Liver (tissue), 9 donors: ENCODE data around the gene LSAMP. TPM values are rescaled to one million over a fixed set of nuclear protein-coding genes. Genes with fewer than 3 reads are reported as not detected.

Experiments used
- DNase-seq: peaks from one replicate; pipeline ENCODE4 v3.0.0-alpha.2; 2017; ENCODE audit warnings: low spot score
- H3K27ac ChIP-seq, 2 donors: one replicate each; pipeline ENCODE4 v1.7.0; 2013; ENCODE audit warnings: inconsistent platforms in 2 of 2, low read length in 2 of 2, control low read depth in 1 of 2, low read depth in 1 of 2, mild to moderate bottlenecking in 1 of 2
- H3K27me3 ChIP-seq, 4 donors: one replicate each; pipeline versions ENCODE4 v1.6.1 to v1.7.0; 2013; ENCODE audit warnings: low read length in 3 of 4, inconsistent platforms in 1 of 4, mild to moderate bottlenecking in 1 of 4, moderate library complexity in 1 of 4; ENCODE audit not compliant: control insufficient read depth in 4 of 4, insufficient read depth in 4 of 4
- H3K36me3 ChIP-seq, 4 donors: one replicate each; pipeline versions ENCODE4 v1.6.1 to v1.7.0; 2013; ENCODE audit warnings: low read length in 3 of 4, mild to moderate bottlenecking in 3 of 4, low read depth in 1 of 4, moderate library complexity in 1 of 4; ENCODE audit not compliant: control insufficient read depth in 4 of 4, insufficient read depth in 3 of 4
- H3K4me1 ChIP-seq, 4 donors: one replicate each; pipeline versions ENCODE4 v1.6.1 to v1.7.0; 2013; ENCODE audit warnings: low read length in 3 of 4, mild to moderate bottlenecking in 3 of 4, moderate library complexity in 1 of 4; ENCODE audit not compliant: control insufficient read depth in 4 of 4, insufficient read depth in 4 of 4
- H3K4me3 ChIP-seq, 3 donors: one replicate each; pipeline versions ENCODE4 v1.6.1 to v1.7.0; 2013; ENCODE audit warnings: low read length in 3 of 3, control low read depth in 1 of 3, low read depth in 1 of 3, mild to moderate bottlenecking in 1 of 3
- H3K9ac ChIP-seq, 2 donors: one replicate each; pipeline ENCODE4 v1.7.0; 2013; ENCODE audit warnings: low read length in 2 of 2, mild to moderate bottlenecking in 2 of 2, moderate library complexity in 2 of 2, control low read depth in 1 of 2, low read depth in 1 of 2
- H3K9me3 ChIP-seq, 4 donors: one replicate each; pipeline versions ENCODE4 v1.6.1 to v1.7.0; 2013; ENCODE audit warnings: low read length in 3 of 4; ENCODE audit not compliant: control insufficient read depth in 4 of 4
- EGR1 ChIP-seq, 2 donors: IDR thresholded peaks; 2 replicates each; pipeline ENCODE4 v1.6.1; 2016 to 2018; ENCODE audit warnings: antibody characterized with exemption in 2 of 2, low read depth in 2 of 2
- FOXA2 ChIP-seq: IDR thresholded peaks from 2 replicates; pipeline ENCODE4 v1.6.1; 2016; ENCODE audit warnings: antibody characterized with exemption
- GABPA ChIP-seq, 2 donors: IDR thresholded peaks in 1 of 2; conservative IDR thresholded peaks in 1 of 2; 2 replicates each; pipeline ENCODE4 v1.6.1; 2016; ENCODE audit warnings: antibody characterized with exemption in 2 of 2, mild to moderate bottlenecking in 1 of 2, moderate library complexity in 1 of 2
- HNF4A ChIP-seq, 2 donors: conservative IDR thresholded peaks; 2 replicates each; pipeline ENCODE4 v1.6.1; 2016; ENCODE audit warnings: antibody characterized with exemption in 2 of 2, mild to moderate bottlenecking in 2 of 2
- HNF4G ChIP-seq: IDR thresholded peaks from 2 replicates; pipeline ENCODE4 v1.6.1; 2016; ENCODE audit warnings: antibody characterized with exemption
- JUND ChIP-seq, 2 donors: IDR thresholded peaks; 2 replicates each; pipeline ENCODE4 v1.6.1; 2016; ENCODE audit warnings: antibody characterized with exemption in 2 of 2
- NR2F2 ChIP-seq: IDR thresholded peaks from 2 replicates; pipeline ENCODE4 v1.6.1; 2016; ENCODE audit warnings: antibody characterized with exemption
- RAD21 ChIP-seq, 2 donors: IDR thresholded peaks; 2 replicates each; pipeline ENCODE4 v1.6.1; 2016; ENCODE audit warnings: antibody characterized with exemption in 2 of 2, mild to moderate bottlenecking in 2 of 2
- RXRA ChIP-seq, 2 donors: IDR thresholded peaks; 2 replicates each; pipeline ENCODE4 v1.6.1; 2017 to 2018; ENCODE audit warnings: antibody characterized with exemption in 2 of 2, mild to moderate bottlenecking in 1 of 2
- YY1 ChIP-seq: IDR thresholded peaks from 2 replicates; pipeline ENCODE4 v1.6.1; 2016; ENCODE audit warnings: antibody characterized with exemption, mild to moderate bottlenecking
- WGBS: extraction: QIAGEN DNeasy Blood & Tissue Kit; methylation state at CpG from one replicate; pipeline ENCODE4 v1.1.7; 2013; 5-methylcytosine and 5-hydroxymethylcytosine counted together
- polyA plus RNA-seq, 2 donors: library from polyadenylated mRNA; stranded (reverse) in 1 of 2; unstranded in 1 of 2; fragments of 200-250 nt in 1 of 2; fragments of >200 nt in 1 of 2; fragmentation: Nextera tagmentation in 1 of 2; extraction: Ambion mirVana in 1 of 2; gene quantifications; one replicate each; pipeline versions ENCODE4 v1.2.1 to v1.2.3, GENCODE V29; 2013 to 2015
- total RNA-seq, 2 donors: library from RNA; depleted of rRNA; stranded (reverse); fragments of >200 nt; gene quantifications; one replicate each; pipeline ENCODE4 v1.2.3, GENCODE V29; 2014
- TF ChIP-seq, protein P1 (sequence below): IDR thresholded peaks from 2 replicates; pipeline ENCODE4 v1.6.1; 2016; ENCODE audit warnings: antibody characterized with exemption, mild to moderate bottlenecking
- TF ChIP-seq, protein P2 (sequence below): IDR thresholded peaks from 2 replicates; pipeline ENCODE4 v1.6.1; 2016; ENCODE audit warnings: antibody characterized with exemption
- TF ChIP-seq, protein P3 (sequence below): IDR thresholded peaks from 2 replicates; pipeline ENCODE4 v1.6.1; 2016; ENCODE audit warnings: antibody characterized with exemption
- TF ChIP-seq, protein P4 (sequence below): IDR thresholded peaks from 2 replicates; pipeline ENCODE4 v1.6.1; 2016; ENCODE audit warnings: antibody characterized with exemption
- donor health status: healthy.
- donor health status: healthy.
- donor health status: healthy.
- donor health status: healthy.
- donor health status: healthy.

The LSAMP gene
- total and polyA plus RNA-seq, 4 donors: 0.01 to 0.17 (median 0.06) TPM

DNA sequence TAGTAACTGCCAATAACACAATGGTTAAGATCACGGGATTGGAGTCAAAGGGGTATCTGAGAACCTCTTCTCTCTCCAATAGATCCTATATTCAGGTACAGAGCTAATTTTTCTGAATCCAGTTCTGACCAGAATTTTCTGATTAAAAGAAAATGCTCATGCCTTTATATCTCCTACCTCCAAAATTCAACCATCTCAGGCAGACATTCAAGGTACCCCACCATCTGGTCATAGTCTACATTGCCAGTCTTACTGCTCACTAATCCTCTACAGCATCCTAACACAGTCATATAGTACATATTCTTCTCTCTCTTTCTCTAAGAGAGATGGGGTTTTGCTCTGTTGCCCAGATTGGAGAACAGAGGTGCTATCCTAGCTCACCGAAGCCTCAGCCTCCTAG lies 59.1 kb downstream of the LSAMP start:
- 64% methylated on average over 2 of the region's 2 CpGs for WGBS
- Histone ChIP-seq H3K9ac (no peak overlapping the region), H3K4me3 (no peak overlapping the region), H3K36me3 (no peaks in the 10 kb centered on the region), H3K27me3 (no peaks in the 10 kb centered on the region), H3K9me3 (no peaks in the 10 kb centered on the region), H3K4me1 (no peaks in the 10 kb centered on the region), H3K27ac (no peak overlapping the region)
- DNase-seq: no peak
- TF ChIP-seq YY1: no peak
- TF ChIP-seq EGR1 (IDR thresholded peaks at IDR 0.05; ENCODE audit: low read depth in 2 of 2): no peak
- TF ChIP-seq, protein P1, sequence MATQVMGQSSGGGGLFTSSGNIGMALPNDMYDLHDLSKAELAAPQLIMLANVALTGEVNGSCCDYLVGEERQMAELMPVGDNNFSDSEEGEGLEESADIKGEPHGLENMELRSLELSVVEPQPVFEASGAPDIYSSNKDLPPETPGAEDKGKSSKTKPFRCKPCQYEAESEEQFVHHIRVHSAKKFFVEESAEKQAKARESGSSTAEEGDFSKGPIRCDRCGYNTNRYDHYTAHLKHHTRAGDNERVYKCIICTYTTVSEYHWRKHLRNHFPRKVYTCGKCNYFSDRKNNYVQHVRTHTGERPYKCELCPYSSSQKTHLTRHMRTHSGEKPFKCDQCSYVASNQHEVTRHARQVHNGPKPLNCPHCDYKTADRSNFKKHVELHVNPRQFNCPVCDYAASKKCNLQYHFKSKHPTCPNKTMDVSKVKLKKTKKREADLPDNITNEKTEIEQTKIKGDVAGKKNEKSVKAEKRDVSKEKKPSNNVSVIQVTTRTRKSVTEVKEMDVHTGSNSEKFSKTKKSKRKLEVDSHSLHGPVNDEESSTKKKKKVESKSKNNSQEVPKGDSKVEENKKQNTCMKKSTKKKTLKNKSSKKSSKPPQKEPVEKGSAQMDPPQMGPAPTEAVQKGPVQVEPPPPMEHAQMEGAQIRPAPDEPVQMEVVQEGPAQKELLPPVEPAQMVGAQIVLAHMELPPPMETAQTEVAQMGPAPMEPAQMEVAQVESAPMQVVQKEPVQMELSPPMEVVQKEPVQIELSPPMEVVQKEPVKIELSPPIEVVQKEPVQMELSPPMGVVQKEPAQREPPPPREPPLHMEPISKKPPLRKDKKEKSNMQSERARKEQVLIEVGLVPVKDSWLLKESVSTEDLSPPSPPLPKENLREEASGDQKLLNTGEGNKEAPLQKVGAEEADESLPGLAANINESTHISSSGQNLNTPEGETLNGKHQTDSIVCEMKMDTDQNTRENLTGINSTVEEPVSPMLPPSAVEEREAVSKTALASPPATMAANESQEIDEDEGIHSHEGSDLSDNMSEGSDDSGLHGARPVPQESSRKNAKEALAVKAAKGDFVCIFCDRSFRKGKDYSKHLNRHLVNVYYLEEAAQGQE: no peak
- TF ChIP-seq, protein P2, sequence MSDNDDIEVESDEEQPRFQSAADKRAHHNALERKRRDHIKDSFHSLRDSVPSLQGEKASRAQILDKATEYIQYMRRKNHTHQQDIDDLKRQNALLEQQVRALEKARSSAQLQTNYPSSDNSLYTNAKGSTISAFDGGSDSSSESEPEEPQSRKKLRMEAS: no peak
- TF ChIP-seq HNF4A (conservative IDR thresholded peaks at IDR 0.05): no peak
- no peak for TF ChIP-seq GABPA (IDR thresholded peaks at IDR 0.05 in 1 of 2, conservative IDR thresholded peaks at IDR 0.05 in 1 of 2)
- no peak for TF ChIP-seq FOXA2
- no peak for TF ChIP-seq RXRA (IDR thresholded peaks at IDR 0.05)
- no peak for TF ChIP-seq JUND (IDR thresholded peaks at IDR 0.05)
- no peak for TF ChIP-seq RAD21 (IDR thresholded peaks at IDR 0.05)
- TF ChIP-seq, protein P3, sequence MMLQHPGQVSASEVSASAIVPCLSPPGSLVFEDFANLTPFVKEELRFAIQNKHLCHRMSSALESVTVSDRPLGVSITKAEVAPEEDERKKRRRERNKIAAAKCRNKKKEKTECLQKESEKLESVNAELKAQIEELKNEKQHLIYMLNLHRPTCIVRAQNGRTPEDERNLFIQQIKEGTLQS: no peak
- no peak for TF ChIP-seq NR2F2
- TF ChIP-seq, protein P4, sequence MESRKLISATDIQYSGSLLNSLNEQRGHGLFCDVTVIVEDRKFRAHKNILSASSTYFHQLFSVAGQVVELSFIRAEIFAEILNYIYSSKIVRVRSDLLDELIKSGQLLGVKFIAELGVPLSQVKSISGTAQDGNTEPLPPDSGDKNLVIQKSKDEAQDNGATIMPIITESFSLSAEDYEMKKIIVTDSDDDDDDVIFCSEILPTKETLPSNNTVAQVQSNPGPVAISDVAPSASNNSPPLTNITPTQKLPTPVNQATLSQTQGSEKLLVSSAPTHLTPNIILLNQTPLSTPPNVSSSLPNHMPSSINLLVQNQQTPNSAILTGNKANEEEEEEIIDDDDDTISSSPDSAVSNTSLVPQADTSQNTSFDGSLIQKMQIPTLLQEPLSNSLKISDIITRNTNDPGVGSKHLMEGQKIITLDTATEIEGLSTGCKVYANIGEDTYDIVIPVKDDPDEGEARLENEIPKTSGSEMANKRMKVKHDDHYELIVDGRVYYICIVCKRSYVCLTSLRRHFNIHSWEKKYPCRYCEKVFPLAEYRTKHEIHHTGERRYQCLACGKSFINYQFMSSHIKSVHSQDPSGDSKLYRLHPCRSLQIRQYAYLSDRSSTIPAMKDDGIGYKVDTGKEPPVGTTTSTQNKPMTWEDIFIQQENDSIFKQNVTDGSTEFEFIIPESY: no peak
- TF ChIP-seq HNF4G: no peak

DNA sequence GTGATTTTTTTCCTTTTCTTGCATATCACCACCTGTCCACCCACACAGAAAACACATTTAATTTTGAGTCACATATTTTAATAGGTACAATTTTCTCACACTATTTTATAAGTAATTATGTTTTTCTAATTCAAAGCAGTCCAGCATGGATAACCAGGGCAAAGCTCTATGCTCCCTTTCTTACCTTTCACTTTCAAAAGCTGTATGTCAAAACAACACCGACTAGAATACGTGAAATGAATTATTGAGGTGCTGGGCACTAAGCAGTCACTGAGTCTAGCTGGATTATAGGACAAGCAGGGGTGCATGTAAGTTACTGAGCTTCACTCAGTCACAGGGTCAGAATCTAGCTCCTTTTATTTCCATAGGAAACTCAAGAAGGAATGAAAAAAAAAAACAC lies 60.6 kb downstream of the LSAMP start:
- H3K27me3 ChIP-seq: no peaks in the 10 kb centered on the region
- H3K4me3 ChIP-seq: no peak overlapping the region
- 78% methylated on average over 2 of the region's 2 CpGs for WGBS
- no peak overlapping the region for H3K9ac ChIP-seq
- no peaks in the 10 kb centered on the region for H3K9me3 ChIP-seq
- TF ChIP-seq EGR1 (IDR thresholded peaks at IDR 0.05; ENCODE audit: low read depth in 2 of 2): no peak
- H3K4me1 ChIP-seq: no peaks in the 10 kb centered on the region
- DNase-seq: no peak
- H3K36me3 ChIP-seq: no peaks in the 10 kb centered on the region
- no peak overlapping the region for H3K27ac ChIP-seq
